ENCODE results near the gene PPA2. TPM values are rescaled to one million over a fixed set of nuclear protein-coding genes. Genes with fewer than 3 reads are reported as not detected.

The PPA2 gene
- total RNA-seq, 4 donors from 2014 or later: 71.5 to 142 (median 73.0) TPM

DNA sequence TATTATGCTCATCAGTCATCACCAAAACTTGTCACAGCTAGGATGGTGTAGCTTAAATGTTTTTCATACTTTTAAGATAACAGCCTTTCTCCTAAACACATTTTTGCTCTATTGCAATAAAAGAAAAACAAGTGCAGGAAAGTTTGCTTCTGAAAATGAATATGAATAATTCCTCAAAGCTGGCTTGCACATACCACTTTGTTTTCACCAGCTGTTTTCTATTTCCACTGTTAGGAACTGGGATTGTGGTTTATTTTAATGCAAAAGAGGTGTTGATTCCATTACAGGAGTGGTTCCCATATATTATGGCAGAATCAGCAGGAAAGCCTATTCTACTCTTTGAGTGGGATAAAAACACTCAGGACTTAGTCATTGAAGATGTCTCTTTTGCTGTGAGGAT lies 145.9 kb downstream of the PPA2 start:
- H3K4me1 ChIP-seq: no peaks in the 10 kb centered on the region
- no peaks in the 10 kb centered on the region for H3K9me3 ChIP-seq
- H3K4me3 ChIP-seq: no peak overlapping the region
- TF ChIP-seq POLR2A (IDR thresholded peaks at IDR 0.05): no peak
- no peak for TF ChIP-seq POLR2AphosphoS5 (IDR thresholded peaks at IDR 0.05)
- ATAC-seq: no peak
- H3K27ac ChIP-seq: no peak overlapping the region
- no peaks in the 10 kb centered on the region for H3K36me3 ChIP-seq
- no peaks in the 10 kb centered on the region for H3K27me3 ChIP-seq

DNA sequence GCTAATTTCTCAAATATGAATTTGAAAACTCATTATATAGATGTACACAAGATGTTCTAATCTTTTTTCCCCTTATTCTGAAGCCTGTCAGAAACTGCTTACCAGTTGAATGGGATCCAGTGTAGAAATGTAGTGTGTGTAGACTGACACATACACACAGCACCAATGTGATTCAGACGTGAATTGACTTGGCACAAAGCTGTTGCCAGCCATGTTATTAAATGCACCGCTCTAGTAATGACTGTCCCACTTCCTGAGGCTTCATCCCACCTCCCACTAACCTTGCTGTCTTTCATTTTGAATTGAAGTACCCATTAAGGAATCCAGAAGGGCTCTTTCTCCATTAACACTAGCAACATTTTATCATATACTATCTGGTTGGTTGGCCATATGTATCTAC lies 146.6 kb downstream of the PPA2 start:
- H3K36me3 ChIP-seq: no peaks in the 10 kb centered on the region
- no peaks in the 10 kb centered on the region for H3K4me1 ChIP-seq
- H3K9me3 ChIP-seq: no peaks in the 10 kb centered on the region
- no peak for TF ChIP-seq POLR2A (IDR thresholded peaks at IDR 0.05)
- TF ChIP-seq EP300 (IDR thresholded peaks at IDR 0.05): no peak
- TF ChIP-seq, protein P1, sequence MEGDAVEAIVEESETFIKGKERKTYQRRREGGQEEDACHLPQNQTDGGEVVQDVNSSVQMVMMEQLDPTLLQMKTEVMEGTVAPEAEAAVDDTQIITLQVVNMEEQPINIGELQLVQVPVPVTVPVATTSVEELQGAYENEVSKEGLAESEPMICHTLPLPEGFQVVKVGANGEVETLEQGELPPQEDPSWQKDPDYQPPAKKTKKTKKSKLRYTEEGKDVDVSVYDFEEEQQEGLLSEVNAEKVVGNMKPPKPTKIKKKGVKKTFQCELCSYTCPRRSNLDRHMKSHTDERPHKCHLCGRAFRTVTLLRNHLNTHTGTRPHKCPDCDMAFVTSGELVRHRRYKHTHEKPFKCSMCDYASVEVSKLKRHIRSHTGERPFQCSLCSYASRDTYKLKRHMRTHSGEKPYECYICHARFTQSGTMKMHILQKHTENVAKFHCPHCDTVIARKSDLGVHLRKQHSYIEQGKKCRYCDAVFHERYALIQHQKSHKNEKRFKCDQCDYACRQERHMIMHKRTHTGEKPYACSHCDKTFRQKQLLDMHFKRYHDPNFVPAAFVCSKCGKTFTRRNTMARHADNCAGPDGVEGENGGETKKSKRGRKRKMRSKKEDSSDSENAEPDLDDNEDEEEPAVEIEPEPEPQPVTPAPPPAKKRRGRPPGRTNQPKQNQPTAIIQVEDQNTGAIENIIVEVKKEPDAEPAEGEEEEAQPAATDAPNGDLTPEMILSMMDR (IDR thresholded peaks at IDR 0.05): no peak
- no peak for TF ChIP-seq POLR2AphosphoS5 (IDR thresholded peaks at IDR 0.05)
- no peak for ATAC-seq
- 82 to 86% methylated on average over 2 of the region's 2 CpGs for WGBS, 2 donors (ENCODE audit: low coverage in 1 of 2)
- H3K27me3 ChIP-seq: no peaks in the 10 kb centered on the region
- no peak overlapping the region for H3K4me3 ChIP-seq
- H3K27ac ChIP-seq: no peak overlapping the region

Small RNAs within 50 kb of the gene (small RNA-seq; reads per million reads assigned to genes)
- gene RNU6-553P: 0 reads per million in 4 donors

Other genes with a start within 250 kb of the PPA2 start
- under 1 TPM in 1 of 4 donors, not detected in 3; 0.25 TPM for gene ARHGEF38, start 78.6 kb upstream of the PPA2 start, total RNA-seq
- 10 to 100 TPM; 24.2 to 46.1 (median 31.1) TPM for gene INTS12, start 234.6 kb upstream of the PPA2 start, total RNA-seq
- gene GSTCD, start 234.7 kb upstream of the PPA2 start, total RNA-seq: 10 to 100 TPM; 11.1 to 12.9 (median 12.2) TPM